Omental fat pad (tissue), 4 donors: ENCODE results near the gene IRAG1. TPM values are rescaled to one million over a fixed set of nuclear protein-coding genes. Genes with fewer than 3 reads are reported as not detected.
A peak's percentile ranks its signal among the peaks of the same experiment; 100 is the strongest.

Experiments
- ATAC-seq: fragments of 150-250 bp; one replicate; pipeline ENCODE4 v1.9.1; 2016; ENCODE audit warnings: mild to moderate bottlenecking, moderate library complexity; ENCODE audit not compliant: low FRiP score
- DNase-seq: peaks from one replicate; pipeline ENCODE4 v3.0.0-alpha.2; 2019; ENCODE audit warnings: low spot score
- total RNA-seq, 4 donors: library from RNA; depleted of rRNA; stranded (reverse); fragments of >200 nt; gene quantifications; one replicate each; pipeline ENCODE4 v1.1.0, GENCODE V29; 2016
- TF ChIP-seq, protein P1 (sequence below), 3 donors: fragments of 450-650 bp; IDR thresholded peaks; one replicate each; pipeline ENCODE4 v1.5.1; 2016 to 2017; ENCODE audit warnings: antibody characterized with exemption in 3 of 3, mild to moderate bottlenecking in 3 of 3, moderate library complexity in 2 of 3

IRAG1 gene
- total RNA-seq, 4 donors from 2014 or later, result 3.3 to 32.3 (median 7.7) TPM

DNA sequence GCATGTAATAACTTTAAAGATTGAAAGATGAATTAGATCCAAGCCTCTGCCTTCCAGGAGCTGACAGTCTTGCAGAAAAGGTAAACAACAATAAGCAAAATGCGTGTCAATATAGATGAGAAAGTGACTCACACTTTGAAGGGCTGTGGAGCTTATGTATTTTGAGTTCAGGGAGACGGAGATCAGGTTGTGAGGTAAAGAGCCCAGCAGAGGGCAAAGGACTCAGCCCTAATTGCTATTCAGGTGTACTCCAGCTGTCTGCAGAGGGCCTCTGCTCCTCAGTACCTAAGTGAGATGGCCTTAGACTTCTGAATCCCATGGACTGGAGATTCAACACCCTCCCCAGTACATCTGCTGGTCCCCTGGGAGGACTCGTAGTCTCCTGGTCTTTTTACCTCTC lies 34.6 kb upstream of the IRAG1 start:
- TF ChIP-seq, protein P1, sequence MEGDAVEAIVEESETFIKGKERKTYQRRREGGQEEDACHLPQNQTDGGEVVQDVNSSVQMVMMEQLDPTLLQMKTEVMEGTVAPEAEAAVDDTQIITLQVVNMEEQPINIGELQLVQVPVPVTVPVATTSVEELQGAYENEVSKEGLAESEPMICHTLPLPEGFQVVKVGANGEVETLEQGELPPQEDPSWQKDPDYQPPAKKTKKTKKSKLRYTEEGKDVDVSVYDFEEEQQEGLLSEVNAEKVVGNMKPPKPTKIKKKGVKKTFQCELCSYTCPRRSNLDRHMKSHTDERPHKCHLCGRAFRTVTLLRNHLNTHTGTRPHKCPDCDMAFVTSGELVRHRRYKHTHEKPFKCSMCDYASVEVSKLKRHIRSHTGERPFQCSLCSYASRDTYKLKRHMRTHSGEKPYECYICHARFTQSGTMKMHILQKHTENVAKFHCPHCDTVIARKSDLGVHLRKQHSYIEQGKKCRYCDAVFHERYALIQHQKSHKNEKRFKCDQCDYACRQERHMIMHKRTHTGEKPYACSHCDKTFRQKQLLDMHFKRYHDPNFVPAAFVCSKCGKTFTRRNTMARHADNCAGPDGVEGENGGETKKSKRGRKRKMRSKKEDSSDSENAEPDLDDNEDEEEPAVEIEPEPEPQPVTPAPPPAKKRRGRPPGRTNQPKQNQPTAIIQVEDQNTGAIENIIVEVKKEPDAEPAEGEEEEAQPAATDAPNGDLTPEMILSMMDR (IDR thresholded peaks at IDR 0.05), result no peak
- no peak for DNase-seq
- no peak for ATAC-seq

DNA sequence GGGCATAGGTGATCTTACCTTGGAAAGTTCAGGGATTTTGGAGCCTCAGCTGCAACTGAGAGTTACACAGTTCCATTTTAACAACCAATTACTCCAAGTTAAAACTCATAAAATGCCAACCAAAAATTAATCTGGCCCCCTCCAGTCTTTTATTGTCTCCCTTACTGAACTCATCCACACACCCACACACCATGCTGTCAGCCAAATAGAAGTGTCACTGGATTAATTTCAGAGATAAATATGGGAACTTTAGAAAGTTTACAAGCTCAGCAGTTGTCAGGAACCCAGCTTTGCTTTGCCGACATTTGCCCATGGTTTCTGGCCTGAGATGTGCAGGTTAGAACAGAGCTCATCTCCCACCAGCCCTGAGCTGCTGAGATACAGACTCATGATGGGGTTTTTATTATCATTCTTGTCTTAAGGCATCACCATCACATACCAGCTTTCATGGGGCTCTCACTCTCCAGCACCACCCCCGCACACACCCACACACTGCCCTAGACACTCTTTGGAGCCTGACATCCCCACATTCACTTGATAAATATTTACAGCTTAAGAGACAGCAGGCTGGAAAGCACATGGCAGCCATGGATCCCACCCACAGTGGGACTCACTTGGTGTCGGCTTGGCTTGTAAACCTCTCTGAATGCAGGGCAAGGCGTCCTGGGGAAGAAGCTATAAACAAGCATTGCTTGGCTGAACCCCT lies 33.7 kb upstream of the IRAG1 start:
- DNase-seq, result no peak
- TF ChIP-seq, protein P1 (IDR thresholded peaks at IDR 0.05), result no peak
- ATAC-seq, result peak; percentile 12

DNA sequence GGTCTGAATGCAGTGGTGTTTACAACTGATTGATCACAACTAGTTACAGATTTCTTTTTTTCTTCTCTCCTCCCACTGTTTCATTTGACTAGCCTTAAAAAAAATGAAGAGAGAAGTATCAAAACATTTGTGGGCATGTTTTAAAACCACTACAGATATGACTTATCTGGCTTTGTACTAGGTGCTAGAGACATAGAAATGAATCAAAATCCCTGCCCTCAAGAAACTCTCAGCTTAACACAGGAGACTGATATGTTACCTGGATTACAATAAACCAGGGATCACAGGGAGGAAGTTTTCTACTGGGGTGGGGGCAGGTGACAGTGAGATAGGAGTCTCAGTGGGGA lies 32.3 kb upstream of the IRAG1 start:
- DNase-seq, result no peak
- TF ChIP-seq, protein P1 (IDR thresholded peaks at IDR 0.05), result no peak
- no peak for ATAC-seq

DNA sequence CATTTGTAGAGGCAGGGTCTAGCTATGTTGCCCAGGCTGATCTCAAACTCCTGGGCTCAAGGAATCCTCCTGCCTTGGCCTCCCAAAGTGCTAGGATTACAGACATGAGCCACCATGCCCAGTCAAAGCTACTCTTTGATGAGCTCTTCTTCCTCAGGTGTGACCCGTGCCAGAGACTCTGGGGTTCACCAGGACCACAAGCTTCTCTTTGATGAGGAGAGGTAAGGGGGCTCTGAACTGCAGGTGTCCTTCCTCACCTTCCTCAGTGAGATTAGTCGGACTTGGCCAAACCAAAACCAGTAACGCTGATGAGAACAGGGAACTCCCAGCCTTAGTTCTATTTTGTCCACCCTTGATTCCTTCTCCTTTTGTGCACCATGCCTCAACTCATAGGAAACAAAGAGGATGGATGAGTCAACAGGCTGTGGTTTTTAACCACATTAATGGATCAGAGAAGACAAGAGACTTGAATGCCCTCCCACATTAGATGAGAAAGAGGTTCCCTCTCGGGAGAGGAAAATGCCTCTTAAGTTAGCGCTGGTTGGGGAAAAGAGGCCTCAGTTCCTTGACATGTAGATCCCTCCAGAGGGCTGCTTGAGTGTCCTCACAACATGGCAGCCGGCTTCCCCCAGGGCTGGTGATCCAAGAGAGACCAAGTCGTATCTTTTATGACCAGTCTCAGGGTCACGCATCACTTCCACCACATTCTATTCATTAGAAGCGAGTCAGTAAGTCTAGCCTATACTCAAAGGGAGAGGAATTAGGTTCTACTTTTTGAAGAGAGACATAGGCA lies 31.8 kb upstream of the IRAG1 start:
- no peak for DNase-seq
- no peak for ATAC-seq
- TF ChIP-seq, protein P1 (IDR thresholded peaks at IDR 0.05), result no peak

DNA sequence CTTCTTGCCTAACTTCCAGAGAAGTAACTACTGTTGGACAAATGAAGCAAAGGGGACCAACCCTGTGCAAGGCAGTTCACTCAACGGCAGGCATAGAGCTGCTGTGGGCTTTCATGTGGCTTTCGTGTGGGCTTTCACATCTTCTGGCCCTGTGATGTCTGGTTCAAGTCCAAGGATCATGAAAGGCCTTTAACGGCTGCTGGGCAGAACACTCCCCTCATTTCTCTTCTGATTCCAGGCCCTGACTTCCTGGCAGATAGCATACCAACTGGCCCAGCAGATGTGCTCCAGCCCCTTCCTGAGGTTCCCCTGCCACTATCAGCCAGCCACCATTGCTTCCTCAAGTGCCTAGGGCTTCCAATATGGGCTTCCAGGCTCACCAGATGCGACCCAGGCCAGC lies 28.8 kb upstream of the IRAG1 start:
- ATAC-seq, result no peak
- TF ChIP-seq, protein P1 (IDR thresholded peaks at IDR 0.05), result no peak
- DNase-seq, result no peak

DNA sequence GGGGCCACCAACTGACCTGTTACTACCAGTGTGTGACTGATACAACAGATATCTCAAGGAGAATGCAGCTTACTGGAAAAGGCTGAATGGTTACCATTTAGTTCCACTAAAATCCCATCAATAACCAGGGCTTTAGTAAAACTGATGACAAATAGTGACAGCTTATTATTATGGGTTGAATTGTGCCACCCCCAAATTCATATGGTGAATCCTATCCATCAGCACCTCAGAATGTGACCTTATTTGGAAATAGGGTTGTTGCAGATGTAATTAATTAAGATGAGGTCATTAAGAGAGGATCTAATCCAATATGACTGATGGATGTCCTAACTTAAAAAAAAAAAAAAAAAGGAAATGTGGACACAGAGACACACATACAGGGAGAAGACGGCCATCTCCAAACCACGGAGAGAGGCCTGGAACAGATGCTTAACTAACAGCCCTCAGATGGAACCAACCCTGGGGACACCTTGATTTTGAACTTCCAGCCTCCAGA lies 27.4 kb upstream of the IRAG1 start:
- ATAC-seq (no peak), DNase-seq (no peak)
- TF ChIP-seq, protein P1 (IDR thresholded peaks at IDR 0.05), result no peak
